ENCODE measurements around the gene GRM1.

The GRM1 gene

GRCh38 chr6:146292506-146292905 lies 263.6 kb downstream of the GRM1 start:
- Histone ChIP-seq H3K79me2 (ENCODE audit: control insufficient read depth, low read length) (no peaks in the 10 kb centered on the region), H3K27me3 (ENCODE audit: control insufficient read depth, low read length) (no peaks in the 10 kb centered on the region), H3K4me1 (ENCODE audit: control insufficient read depth, low read length) (no peaks in the 10 kb centered on the region), H3K4me2 (ENCODE audit: low read length) (no peak overlapping the region), H3K36me3 (ENCODE audit: control insufficient read depth, low read length) (no peaks in the 10 kb centered on the region), H3F3A (ENCODE audit: control insufficient read depth, insufficient read depth) (no peaks in the 10 kb centered on the region), H4K20me1 (ENCODE audit: control insufficient read depth, insufficient read depth, low read depth, low read length) (no peaks in the 10 kb centered on the region), H3K9me3 (ENCODE audit: control insufficient read depth, insufficient read depth, low read length) (no peaks in the 10 kb centered on the region), H3K9me2 (replicated peaks; ENCODE audit: control insufficient read depth, low read length) (no peaks in the 10 kb centered on the region), H3K4me3 (ENCODE audit: low read length) (no peak overlapping the region), H3K27ac (ENCODE audit: low read depth, low read length) (no peak overlapping the region)
- no peak for TF ChIP-seq EZH2phosphoT487 (IDR thresholded peaks at IDR 0.05; ENCODE audit: borderline replicate concordance, low read length)
- TF ChIP-seq, protein P1, sequence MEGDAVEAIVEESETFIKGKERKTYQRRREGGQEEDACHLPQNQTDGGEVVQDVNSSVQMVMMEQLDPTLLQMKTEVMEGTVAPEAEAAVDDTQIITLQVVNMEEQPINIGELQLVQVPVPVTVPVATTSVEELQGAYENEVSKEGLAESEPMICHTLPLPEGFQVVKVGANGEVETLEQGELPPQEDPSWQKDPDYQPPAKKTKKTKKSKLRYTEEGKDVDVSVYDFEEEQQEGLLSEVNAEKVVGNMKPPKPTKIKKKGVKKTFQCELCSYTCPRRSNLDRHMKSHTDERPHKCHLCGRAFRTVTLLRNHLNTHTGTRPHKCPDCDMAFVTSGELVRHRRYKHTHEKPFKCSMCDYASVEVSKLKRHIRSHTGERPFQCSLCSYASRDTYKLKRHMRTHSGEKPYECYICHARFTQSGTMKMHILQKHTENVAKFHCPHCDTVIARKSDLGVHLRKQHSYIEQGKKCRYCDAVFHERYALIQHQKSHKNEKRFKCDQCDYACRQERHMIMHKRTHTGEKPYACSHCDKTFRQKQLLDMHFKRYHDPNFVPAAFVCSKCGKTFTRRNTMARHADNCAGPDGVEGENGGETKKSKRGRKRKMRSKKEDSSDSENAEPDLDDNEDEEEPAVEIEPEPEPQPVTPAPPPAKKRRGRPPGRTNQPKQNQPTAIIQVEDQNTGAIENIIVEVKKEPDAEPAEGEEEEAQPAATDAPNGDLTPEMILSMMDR (IDR thresholded peaks at IDR 0.05; ENCODE audit: low read depth, low read length, poor library complexity, severe bottlenecking), result no peak

GRCh38 chr6:146295695-146296094 lies 266.8 kb downstream of the GRM1 start:
- Histone ChIP-seq H4K20me1 (ENCODE audit: control insufficient read depth, insufficient read depth, low read depth, low read length) (no peaks in the 10 kb centered on the region), H3K9me2 (replicated peaks; ENCODE audit: control insufficient read depth, low read length) (no peaks in the 10 kb centered on the region), H3K9me3 (ENCODE audit: control insufficient read depth, insufficient read depth, low read length) (no peaks in the 10 kb centered on the region), H3K27me3 (ENCODE audit: control insufficient read depth, low read length) (no peaks in the 10 kb centered on the region), H3K27ac (ENCODE audit: low read depth, low read length) (no peak overlapping the region), H3K79me2 (ENCODE audit: control insufficient read depth, low read length) (no peaks in the 10 kb centered on the region), H3K4me3 (ENCODE audit: low read length) (no peak overlapping the region), H3K4me1 (ENCODE audit: control insufficient read depth, low read length) (no peaks in the 10 kb centered on the region), H3F3A (ENCODE audit: control insufficient read depth, insufficient read depth) (no peaks in the 10 kb centered on the region), H3K4me2 (ENCODE audit: low read length) (no peak overlapping the region), H3K36me3 (ENCODE audit: control insufficient read depth, low read length) (no peaks in the 10 kb centered on the region)
- TF ChIP-seq EZH2phosphoT487 (IDR thresholded peaks at IDR 0.05; ENCODE audit: borderline replicate concordance, low read length), result no peak
- TF ChIP-seq, protein P1 (IDR thresholded peaks at IDR 0.05; ENCODE audit: low read depth, low read length, poor library complexity, severe bottlenecking), result no peak

GRCh38 chr6:146297815-146298214 lies 269.0 kb downstream of the GRM1 start:
- no peak overlapping the region for H3K4me2 ChIP-seq (ENCODE audit: low read length)
- H3K4me1 ChIP-seq (ENCODE audit: control insufficient read depth, low read length), result no peaks in the 10 kb centered on the region
- H3K9me3 ChIP-seq (ENCODE audit: control insufficient read depth, insufficient read depth, low read length), result no peaks in the 10 kb centered on the region
- no peaks in the 10 kb centered on the region for H3K79me2 ChIP-seq (ENCODE audit: control insufficient read depth, low read length)
- H4K20me1 ChIP-seq (ENCODE audit: control insufficient read depth, insufficient read depth, low read depth, low read length), result no peaks in the 10 kb centered on the region
- H3K27me3 ChIP-seq (ENCODE audit: control insufficient read depth, low read length), result no peaks in the 10 kb centered on the region
- no peaks in the 10 kb centered on the region for H3K36me3 ChIP-seq (ENCODE audit: control insufficient read depth, low read length)
- H3F3A ChIP-seq (ENCODE audit: control insufficient read depth, insufficient read depth), result no peaks in the 10 kb centered on the region
- H3K4me3 ChIP-seq (ENCODE audit: low read length), result no peak overlapping the region
- TF ChIP-seq EZH2phosphoT487 (IDR thresholded peaks at IDR 0.05; ENCODE audit: borderline replicate concordance, low read length), result no peak
- TF ChIP-seq, protein P1 (IDR thresholded peaks at IDR 0.05; ENCODE audit: low read depth, low read length, poor library complexity, severe bottlenecking), result no peak
- H3K9me2 ChIP-seq (replicated peaks; ENCODE audit: control insufficient read depth, low read length), result no peaks in the 10 kb centered on the region
- H3K27ac ChIP-seq (ENCODE audit: low read depth, low read length), result no peak overlapping the region

- H3K27ac ChIP-seq (ENCODE audit: low read depth, low read length), result no peak overlapping the region
Measured at GRCh38 chr6:146300521-146300920, 271.7 kb downstream of the GRM1 start.

More at GRCh38 chr6:146300521-146300920, 271.7 kb downstream of the GRM1 start:
- no peaks in the 10 kb centered on the region for H3K9me3 ChIP-seq (ENCODE audit: control insufficient read depth, insufficient read depth, low read length)
- no peak for TF ChIP-seq EZH2phosphoT487 (IDR thresholded peaks at IDR 0.05; ENCODE audit: borderline replicate concordance, low read length)
- TF ChIP-seq, protein P1 (IDR thresholded peaks at IDR 0.05; ENCODE audit: low read depth, low read length, poor library complexity, severe bottlenecking), result no peak
- no peaks in the 10 kb centered on the region for H3K27me3 ChIP-seq (ENCODE audit: control insufficient read depth, low read length)
- H3K36me3 ChIP-seq (ENCODE audit: control insufficient read depth, low read length), result no peaks in the 10 kb centered on the region
- no peak overlapping the region for H3K4me2 ChIP-seq (ENCODE audit: low read length)
- no peaks in the 10 kb centered on the region for H3K79me2 ChIP-seq (ENCODE audit: control insufficient read depth, low read length)
- no peak overlapping the region for H3K4me3 ChIP-seq (ENCODE audit: low read length)
- H3K4me1 ChIP-seq (ENCODE audit: control insufficient read depth, low read length), result no peaks in the 10 kb centered on the region
- H3F3A ChIP-seq (ENCODE audit: control insufficient read depth, insufficient read depth), result no peaks in the 10 kb centered on the region
- no peaks in the 10 kb centered on the region for H3K9me2 ChIP-seq (replicated peaks; ENCODE audit: control insufficient read depth, low read length)
- no peaks in the 10 kb centered on the region for H4K20me1 ChIP-seq (ENCODE audit: control insufficient read depth, insufficient read depth, low read depth, low read length)

Data from DOHH2 (cell line).